HG03457 (cell line): Measurements from ENCODE around the gene NUS1.
"Not testable (repeated sequence)": the region's sequence is repeated elsewhere in the genome, so short reads cannot be mapped to it uniquely, and the experiment has no call there.

Experiments used
- ATAC-seq: cut with Tn5 transposase; IDR thresholded peaks from one replicate; pipeline ENCODE4 v1.9.1; 2021; ENCODE audit warnings: moderate number of reproducible peaks; ENCODE audit not compliant: unreplicated experiment

Gene NUS1

DNA sequence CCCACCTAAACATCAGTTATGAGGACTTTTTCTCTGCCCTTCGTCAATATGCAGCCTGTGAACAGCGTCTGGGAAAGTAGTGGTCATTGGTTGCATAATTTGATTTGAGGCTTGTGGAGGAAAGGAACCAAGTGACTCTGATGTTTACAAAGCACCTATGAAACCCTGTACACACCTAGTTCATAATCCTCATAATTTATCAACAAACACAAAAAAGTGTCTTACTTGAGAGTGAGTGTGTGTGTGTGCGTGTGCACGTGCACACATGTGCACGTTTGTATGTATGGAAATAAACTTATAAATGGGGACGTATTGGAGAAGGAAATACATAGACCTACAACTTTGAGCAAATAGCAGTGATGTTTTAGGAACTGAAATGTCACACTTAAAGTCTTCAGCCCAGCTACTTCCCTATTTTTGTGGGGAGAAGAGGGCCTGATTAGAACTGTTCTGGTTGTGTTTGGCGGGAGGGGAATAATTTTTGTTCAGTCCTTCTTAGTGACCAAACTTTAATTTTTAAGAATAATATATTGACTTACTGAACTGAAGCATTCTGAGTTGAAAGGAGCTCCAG is 31.8 kb downstream of the NUS1 start:
- ATAC-seq: not testable (repeated sequence)

DNA sequence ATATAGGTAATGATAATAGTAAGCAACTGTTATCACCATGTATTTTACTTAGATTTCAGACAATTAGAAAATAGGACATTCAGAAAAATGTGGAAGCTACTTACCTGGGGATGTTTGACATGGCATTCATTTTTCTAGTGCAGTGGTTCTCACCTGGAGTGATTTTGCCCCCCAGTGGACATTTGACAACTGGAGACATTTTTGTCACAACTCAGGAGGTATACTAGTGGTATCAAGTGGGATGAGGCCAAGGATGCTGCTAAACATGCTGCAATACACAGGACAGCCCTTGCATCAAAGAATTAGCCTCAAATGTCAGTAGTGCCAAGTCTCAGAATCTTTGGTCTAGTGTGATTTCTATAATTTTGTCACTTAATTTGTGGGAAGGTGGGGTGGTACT is 36.1 kb downstream of the NUS1 start:
- no peak for ATAC-seq

DNA sequence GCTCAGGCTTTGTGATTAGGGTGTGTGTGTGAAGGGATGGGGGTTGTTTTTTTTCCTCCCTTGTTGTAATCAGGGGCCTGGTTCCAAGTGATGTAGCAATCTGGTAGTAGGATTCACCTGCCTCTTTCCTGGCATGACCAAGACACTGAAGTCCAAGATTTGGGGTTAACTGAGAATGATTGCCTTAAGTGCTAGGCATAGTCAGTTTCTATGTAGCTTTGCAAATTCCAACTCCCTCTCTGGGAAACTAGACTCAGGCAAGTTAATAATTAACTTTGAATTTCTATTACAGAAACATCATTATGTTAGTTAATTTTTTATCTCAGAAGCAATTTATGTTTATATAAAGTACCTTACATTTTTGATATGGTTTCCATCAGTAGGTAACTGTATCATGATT is 43.6 kb downstream of the NUS1 start:
- no peak for ATAC-seq

DNA sequence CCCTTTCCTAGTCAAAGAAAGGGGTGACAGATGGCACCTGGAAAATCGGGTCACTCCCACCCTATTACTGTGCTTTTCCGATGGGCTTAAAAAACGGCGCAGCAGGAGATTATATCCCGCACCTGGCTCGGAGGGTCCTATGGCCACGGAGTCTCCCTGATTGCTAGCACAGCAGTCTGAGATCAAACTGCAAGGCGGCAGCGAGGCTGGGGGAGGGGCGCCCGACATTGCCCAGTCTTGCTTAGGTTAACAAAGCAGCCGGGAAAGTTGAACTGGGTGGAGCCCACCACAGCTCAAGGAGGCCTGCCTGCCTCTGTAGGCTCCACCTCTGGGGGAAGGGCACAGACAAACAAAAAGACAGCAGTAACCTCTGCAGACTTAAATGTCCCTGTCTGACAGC is 46.3 kb downstream of the NUS1 start:
- ATAC-seq: not testable (repeated sequence)

DNA sequence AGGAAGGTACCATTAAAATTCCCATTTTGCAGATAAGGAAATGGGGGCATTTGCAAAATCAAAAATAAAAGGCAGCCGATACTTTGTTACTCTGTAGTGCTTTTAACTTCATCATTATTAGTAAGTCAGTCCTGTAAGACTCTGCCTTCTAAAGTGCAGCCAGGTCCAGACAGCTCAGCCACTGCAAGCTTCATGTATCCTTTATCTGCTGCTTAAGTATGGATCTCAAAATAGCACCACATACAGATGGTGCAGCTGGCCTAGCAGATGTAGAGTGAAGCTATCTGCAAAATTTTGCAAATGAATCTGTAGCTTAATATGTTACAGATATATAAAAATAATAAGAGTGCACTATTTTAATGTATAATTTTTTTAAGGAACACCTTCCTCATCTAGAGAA is 53.4 kb downstream of the NUS1 start:
- ATAC-seq: no peak

DNA sequence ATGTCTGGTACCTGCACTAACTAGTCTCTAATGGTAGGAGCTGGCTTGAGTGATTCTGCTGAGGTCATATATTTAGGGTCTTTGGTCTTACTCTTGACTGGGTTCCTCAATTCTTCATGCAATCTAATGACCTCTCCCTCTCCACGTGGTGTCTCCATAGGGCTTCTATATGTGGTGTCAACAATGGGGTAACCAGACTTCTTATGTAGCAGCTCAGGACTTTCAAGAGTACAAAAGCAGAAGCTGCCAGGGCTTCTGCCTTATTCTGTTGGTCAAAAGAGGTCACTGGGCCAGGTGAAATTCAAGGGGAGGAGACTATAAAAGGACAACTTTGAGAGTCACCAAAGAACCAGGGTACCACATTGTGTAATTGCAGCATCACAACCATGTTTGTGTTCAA is 54.3 kb downstream of the NUS1 start:
- ATAC-seq: no peak

DNA sequence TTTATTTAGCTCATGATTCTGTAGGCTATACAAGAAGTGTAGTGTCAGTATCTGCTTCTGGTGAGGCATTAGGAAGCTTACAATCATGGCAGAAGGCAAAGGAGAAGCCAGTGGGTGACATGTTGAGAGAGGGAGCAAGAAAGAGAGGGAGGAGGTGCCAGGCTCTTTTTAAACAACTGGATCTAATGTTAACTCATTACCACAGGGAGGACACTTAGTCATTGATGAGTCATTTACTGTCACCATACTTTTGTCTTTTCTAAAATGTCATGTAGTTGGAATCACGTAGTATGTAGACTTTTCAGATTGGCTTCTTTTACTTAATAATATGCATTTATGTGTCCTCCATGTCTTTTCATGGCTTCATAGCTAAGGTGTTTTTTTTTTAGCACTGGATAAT is 58.1 kb downstream of the NUS1 start:
- no peak for ATAC-seq

DNA sequence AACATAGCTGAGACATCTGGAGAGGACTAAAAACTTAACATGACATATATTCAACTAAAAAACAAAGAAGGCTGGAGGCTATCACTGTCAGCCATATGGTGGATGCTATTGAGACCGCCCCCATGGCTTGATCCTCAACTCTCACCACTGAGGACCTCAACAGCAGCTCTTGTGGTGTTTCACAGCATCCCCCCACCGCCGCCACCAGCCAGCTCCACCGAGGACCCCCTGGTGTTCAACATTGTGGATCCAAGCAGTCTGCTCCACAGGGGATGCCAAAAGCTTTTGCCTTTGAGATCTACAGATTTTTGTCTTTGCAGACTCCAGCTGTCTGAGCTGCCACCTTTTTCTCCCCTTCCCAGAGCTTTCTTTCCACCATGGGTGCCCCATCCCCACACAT is 64.6 kb downstream of the NUS1 start:
- ATAC-seq: no peak

DNA sequence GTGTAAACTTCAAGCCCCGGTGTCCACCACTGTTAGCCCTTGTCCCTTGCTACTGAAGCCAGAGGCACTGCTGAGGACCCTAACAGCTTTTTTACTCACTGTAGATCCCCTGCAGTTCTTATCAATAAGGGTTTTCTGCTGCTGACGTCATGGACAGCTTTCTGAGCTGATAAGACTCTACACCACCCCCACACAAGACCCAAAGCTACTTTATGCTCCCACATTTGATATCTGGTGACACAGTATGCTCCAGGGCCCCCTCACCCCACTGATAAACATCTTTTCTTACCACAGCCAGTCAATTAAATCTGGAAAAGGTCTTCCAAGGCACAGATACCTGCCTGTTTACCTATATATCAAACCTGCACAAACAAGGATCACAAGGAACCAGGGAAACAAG is 65.3 kb downstream of the NUS1 start:
- no peak for ATAC-seq

DNA sequence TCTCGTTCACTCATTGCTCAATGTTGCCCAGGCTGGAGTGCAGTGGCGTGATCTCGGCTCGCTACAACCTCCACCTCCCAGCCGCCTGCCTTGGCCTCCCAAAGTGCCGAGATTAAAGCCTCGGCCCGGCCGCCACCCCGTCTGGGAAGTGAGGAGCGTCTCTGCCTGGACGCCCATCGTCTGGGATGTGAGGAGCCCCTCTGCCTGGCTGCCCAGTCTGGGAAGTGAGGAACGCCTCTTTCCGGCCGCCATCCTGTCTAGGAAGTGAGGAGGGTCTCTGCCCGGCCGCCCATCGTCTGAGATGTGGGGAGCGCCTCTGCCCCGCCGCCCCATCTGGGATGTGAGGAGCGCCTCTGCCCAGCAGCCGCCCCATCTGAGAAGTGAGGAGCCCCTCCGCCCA is 75.4 kb downstream of the NUS1 start:
- not testable (repeated sequence) for ATAC-seq
